IMR-90 (cell line): ENCODE data around the gene IGF2BP3.

Experiments used
- CEBPB ChIP-seq: IDR thresholded peaks from 2 replicates; pipeline ENCODE4 v1.6.1; 2012; ENCODE audit warnings: low read depth, low read length, improper control_type of control experiment
- MXI1 ChIP-seq: IDR thresholded peaks from 2 replicates; pipeline ENCODE4 v1.6.1; 2012; ENCODE audit warnings: low read depth, mild to moderate bottlenecking, low read length, moderate library complexity, borderline replicate concordance
- POLR2A ChIP-seq: IDR thresholded peaks from 2 replicates; pipeline ENCODE4 v1.6.1; 2012; ENCODE audit warnings: mild to moderate bottlenecking, low read depth, low read length
- RAD21 ChIP-seq: IDR thresholded peaks from 2 replicates; pipeline ENCODE4 v1.6.1; 2012; ENCODE audit warnings: low read length, improper control_type of control experiment
- RCOR1 ChIP-seq: IDR thresholded peaks from 2 replicates; pipeline ENCODE4 v1.6.1; 2012; ENCODE audit warnings: mild to moderate bottlenecking, low read length, improper control_type of control experiment; ENCODE audit not compliant: insufficient replicate concordance
- SMC3 ChIP-seq: fragments of 150-350 bp; IDR thresholded peaks from 2 replicates; pipeline ENCODE4 v1.6.1; 2016; ENCODE audit warnings: low read depth, mild to moderate bottlenecking, antibody characterized with exemption, low read length, moderate library complexity
- TF ChIP-seq, protein P1 (sequence below): conservative IDR thresholded peaks from 2 replicates; pipeline ENCODE4 v1.5.1; 2012; ENCODE audit warnings: mild to moderate bottlenecking, low read depth, low read length, improper control_type of control experiment

DNA sequence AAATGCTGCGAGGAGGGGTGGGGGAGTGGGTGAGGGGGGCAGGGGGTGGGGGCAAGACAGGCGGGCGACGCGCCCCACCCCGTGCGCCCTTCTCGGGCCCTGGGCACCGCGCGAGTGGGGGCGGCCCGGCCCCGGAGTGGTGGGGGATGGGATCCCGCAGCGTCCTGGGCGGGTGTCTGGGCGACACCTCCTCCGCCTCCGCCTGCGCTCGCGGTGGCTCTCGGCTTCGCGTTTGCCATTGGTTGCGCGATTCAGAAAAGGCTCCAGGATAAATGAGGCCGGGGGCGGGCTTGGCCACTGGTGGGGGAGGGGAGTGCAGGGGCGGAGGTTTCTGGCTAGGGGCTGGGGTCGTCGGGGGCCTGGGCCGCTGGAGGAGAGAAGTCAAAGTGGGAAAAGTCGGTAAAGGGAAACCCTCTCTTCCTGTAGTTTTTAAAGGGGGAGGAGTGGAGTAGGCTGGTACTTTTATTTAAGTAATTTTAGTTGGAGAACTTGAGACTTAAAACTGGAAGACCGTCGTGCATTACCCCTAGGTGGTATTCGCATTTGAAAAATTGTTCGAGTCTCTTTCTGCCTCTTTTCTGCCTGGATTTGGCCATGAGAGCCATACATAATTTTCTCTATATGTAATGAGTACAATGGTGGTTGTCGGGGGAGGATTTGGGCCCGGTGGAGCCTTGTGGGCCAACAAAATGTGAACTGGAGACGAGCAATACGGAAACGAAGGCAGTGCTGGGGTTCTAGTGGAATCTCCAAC lies 992 bp upstream of the IGF2BP3 start:
- TF ChIP-seq, protein P1, sequence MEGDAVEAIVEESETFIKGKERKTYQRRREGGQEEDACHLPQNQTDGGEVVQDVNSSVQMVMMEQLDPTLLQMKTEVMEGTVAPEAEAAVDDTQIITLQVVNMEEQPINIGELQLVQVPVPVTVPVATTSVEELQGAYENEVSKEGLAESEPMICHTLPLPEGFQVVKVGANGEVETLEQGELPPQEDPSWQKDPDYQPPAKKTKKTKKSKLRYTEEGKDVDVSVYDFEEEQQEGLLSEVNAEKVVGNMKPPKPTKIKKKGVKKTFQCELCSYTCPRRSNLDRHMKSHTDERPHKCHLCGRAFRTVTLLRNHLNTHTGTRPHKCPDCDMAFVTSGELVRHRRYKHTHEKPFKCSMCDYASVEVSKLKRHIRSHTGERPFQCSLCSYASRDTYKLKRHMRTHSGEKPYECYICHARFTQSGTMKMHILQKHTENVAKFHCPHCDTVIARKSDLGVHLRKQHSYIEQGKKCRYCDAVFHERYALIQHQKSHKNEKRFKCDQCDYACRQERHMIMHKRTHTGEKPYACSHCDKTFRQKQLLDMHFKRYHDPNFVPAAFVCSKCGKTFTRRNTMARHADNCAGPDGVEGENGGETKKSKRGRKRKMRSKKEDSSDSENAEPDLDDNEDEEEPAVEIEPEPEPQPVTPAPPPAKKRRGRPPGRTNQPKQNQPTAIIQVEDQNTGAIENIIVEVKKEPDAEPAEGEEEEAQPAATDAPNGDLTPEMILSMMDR, result no peak
- TF ChIP-seq MXI1 (no peak), POLR2A (no peak), RAD21 (no peak), SMC3 (no peak), RCOR1 (no peak), CEBPB (no peak)
